Measurements from ENCODE around the gene SMPD3. TPM values are rescaled to one million over a fixed set of nuclear protein-coding genes. Genes with fewer than 3 reads are reported as not detected.

The SMPD3 gene
- total RNA-seq, 4 donors from 2014 or later: 51.1 to 168 (median 68.9) TPM

DNA sequence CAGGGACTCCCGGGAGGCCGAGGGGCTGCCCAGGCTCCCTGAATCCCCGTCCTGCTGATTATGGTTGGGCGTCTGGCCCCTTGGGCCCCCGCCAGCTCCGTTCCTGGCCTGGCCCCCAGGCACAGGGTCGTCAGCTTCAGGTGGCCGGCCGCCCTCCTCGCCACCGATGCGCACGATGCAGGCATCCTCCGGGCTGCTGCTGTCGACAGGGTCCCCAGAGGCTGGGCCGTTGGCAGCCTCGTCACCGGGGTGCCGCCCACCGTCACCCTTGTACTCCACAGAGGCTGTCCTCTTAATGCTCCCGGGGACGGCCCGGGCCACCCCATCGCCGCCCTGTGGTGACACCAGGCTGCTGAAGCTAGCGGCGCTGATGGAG, 77.0 kb downstream of the SMPD3 start:
- 99% methylated on average over 22 of the region's 27 CpGs; no CpG with 5 or more reads in 1 of the 2 donors for WGBS, 2 donors (ENCODE audit: low coverage in 1 of 2)
- Histone ChIP-seq H3K9me3 (no peaks in the 10 kb centered on the region), H3K4me1 (no peaks in the 10 kb centered on the region), H3K27me3 (peaks cover 2% of the 10 kb centered on the region), H3K36me3 (no peaks in the 10 kb centered on the region), H3K27ac (no peak overlapping the region), H3K4me3 (no peak overlapping the region)
- no peak for DNase-seq
- TF ChIP-seq, protein P1, sequence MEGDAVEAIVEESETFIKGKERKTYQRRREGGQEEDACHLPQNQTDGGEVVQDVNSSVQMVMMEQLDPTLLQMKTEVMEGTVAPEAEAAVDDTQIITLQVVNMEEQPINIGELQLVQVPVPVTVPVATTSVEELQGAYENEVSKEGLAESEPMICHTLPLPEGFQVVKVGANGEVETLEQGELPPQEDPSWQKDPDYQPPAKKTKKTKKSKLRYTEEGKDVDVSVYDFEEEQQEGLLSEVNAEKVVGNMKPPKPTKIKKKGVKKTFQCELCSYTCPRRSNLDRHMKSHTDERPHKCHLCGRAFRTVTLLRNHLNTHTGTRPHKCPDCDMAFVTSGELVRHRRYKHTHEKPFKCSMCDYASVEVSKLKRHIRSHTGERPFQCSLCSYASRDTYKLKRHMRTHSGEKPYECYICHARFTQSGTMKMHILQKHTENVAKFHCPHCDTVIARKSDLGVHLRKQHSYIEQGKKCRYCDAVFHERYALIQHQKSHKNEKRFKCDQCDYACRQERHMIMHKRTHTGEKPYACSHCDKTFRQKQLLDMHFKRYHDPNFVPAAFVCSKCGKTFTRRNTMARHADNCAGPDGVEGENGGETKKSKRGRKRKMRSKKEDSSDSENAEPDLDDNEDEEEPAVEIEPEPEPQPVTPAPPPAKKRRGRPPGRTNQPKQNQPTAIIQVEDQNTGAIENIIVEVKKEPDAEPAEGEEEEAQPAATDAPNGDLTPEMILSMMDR (IDR thresholded peaks at IDR 0.05): no peak
- TF ChIP-seq POLR2AphosphoS5 (IDR thresholded peaks at IDR 0.05) (no peak), EP300 (IDR thresholded peaks at IDR 0.05; ENCODE audit: low read depth) (no peak), POLR2A (IDR thresholded peaks at IDR 0.05) (no peak)
- in situ Hi-C loops (cut with MboI; ENCODE audit: low pct_ligation_motif_present in 1 of 4, low pct_unique_long_range_greater_than_20kb in 1 of 4, low sequenced_read_pairs in 3 of 4) (no loop called here), intact Hi-C loops (cut with DNase I; ENCODE audit: low total_unique reads) (loop anchor here (5.0 kb wide), 1 partner anchor 506 kb away; no protein-coding TSS in a partner anchor)

DNA sequence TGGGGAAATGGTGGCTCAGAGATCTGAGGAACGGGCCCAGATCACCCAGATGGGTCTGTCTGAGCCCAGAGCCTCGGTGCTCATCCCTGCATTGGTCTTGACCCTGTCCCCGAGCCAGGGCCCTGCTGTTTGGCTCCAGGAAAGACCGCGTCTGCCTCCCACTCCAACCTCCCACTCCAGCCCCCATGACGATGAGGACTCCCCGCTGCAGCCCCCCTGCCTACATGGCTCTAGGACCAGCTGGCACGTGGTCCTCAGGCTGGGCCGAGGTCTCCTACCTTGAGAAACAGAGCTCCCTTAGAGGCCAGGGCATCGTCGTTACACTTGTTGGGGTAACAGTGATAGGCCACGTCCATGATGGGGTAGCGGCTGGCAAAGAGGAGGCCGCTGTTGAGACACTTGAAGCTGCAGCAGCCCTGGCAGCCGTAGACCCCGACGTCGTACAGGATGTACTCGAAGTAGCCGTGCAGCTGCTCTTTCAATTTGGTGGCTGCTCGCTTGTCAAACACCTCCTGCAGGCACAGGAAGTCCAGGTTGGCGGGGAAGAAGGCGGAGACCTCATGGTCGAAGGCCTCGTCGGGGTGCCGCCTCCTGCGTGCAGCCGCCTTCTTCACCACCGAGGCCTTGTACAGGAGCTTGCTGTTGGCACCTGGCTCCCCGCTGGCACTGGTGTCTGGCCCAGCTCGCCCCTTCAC, 77.6 kb downstream of the SMPD3 start:
- no peak for DNase-seq
- Histone ChIP-seq H3K9me3 (no peaks in the 10 kb centered on the region), H3K36me3 (no peaks in the 10 kb centered on the region), H3K4me1 (no peaks in the 10 kb centered on the region), H3K4me3 (no peak overlapping the region), H3K27me3 (peaks cover 6% of the 10 kb centered on the region), H3K27ac (no peak overlapping the region)
- no peak for TF ChIP-seq POLR2AphosphoS5 (IDR thresholded peaks at IDR 0.05)
- TF ChIP-seq EP300 (IDR thresholded peaks at IDR 0.05; ENCODE audit: low read depth): no peak
- TF ChIP-seq, protein P1 (IDR thresholded peaks at IDR 0.05): no peak
- TF ChIP-seq POLR2A (IDR thresholded peaks at IDR 0.05): no peak
- 85% methylated on average over 32 of the region's 32 CpGs; no CpG with 5 or more reads in 1 of the 2 donors for WGBS, 2 donors (ENCODE audit: low coverage in 1 of 2)
- in situ Hi-C loops (cut with MboI; ENCODE audit: low pct_ligation_motif_present in 1 of 4, low pct_unique_long_range_greater_than_20kb in 1 of 4, low sequenced_read_pairs in 3 of 4) (no loop called here), intact Hi-C loops (cut with DNase I; ENCODE audit: low total_unique reads) (loop anchor here (5.0 kb wide), 1 partner anchor 507 kb away; no protein-coding TSS in a partner anchor)

DNA sequence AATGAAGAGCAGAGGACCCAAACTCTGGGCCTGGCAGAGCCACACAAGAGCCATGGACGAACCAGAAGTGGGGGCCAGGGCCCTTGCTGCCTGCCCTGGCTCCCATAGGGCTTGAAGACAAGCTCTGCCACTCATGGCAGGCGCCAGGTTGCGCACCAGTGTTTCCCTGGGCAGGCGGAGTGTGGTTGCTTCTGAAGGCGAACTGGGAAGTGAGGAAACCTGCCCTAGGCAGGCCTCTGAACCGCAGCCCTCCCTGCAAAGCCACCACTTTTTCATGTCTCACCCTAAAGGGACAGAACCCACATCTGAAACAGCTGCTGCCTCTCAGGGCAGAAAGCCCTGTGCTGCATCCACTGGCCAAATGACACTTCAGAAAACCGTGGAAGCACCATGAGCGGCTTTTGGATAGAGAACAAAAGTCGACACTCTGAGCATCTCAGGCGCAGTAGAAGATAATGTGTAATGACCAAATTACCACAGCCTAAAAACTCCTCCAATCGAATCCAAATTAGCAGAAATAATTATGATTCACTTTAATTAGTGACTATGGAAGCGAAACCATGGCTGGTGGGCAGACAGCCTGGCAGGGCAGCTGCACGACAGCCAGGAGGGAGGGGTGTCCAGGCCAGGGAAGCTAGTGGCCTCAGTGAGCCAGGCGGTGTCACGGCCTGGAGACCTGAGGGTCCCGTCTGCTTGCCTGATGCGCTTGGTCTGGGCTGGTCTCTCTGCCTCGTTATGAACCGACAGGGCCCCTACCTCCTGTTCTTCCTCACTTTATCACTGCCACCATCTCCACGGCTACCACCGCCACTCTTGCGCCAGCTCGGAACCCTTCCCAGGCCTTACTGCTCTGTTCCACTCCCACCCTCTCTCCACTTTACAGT, 78.4 kb downstream of the SMPD3 start:
- 77 to 90% methylated on average over 4 to 23 of the region's 23 CpGs for WGBS, 2 donors (ENCODE audit: low coverage in 1 of 2)
- H3K4me1 ChIP-seq: no peaks in the 10 kb centered on the region
- no peak for TF ChIP-seq EP300 (IDR thresholded peaks at IDR 0.05; ENCODE audit: low read depth)
- TF ChIP-seq POLR2AphosphoS5 (IDR thresholded peaks at IDR 0.05): peak in 1 of 3 donors; percentile 27
- DNase-seq: peak; percentile 68
- no peak overlapping the region for H3K4me3 ChIP-seq
- in situ Hi-C loops (cut with MboI; ENCODE audit: low pct_ligation_motif_present in 1 of 4, low pct_unique_long_range_greater_than_20kb in 1 of 4, low sequenced_read_pairs in 3 of 4) (no loop called here), intact Hi-C loops (cut with DNase I; ENCODE audit: low total_unique reads) (loop anchor here (5.0 kb wide), 1 partner anchor 507 kb away; no protein-coding TSS in a partner anchor)
- no peaks in the 10 kb centered on the region for H3K9me3 ChIP-seq
- no peaks in the 10 kb centered on the region for H3K36me3 ChIP-seq
- peak overlapping the region in 2 of 4 donors; percentile 7 to 37 for H3K27ac ChIP-seq
- H3K27me3 ChIP-seq: peaks cover 6% of the 10 kb centered on the region

DNA sequence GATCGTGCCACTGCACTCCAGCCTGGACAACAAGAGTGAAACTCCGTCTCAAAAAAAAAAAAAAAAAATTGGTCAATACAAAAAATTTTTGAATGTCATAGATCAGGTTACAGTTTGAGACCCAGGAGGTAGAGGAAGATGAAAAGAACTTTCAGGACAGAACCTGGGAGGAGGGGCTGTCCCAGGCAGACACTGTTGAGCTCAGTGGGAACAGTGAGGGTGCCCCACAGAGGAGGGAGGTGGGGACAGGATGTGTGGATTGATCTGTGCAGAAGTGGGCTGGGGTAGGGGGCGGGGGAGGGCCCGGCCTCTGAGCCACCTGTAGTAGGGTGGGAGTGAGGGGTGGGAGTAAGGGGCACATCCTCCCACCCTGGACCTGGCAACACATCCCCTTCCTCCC, 79.1 kb downstream of the SMPD3 start:
- Histone ChIP-seq H3K9me3 (no peaks in the 10 kb centered on the region), H3K36me3 (no peaks in the 10 kb centered on the region), H3K27me3 (peaks cover 6% of the 10 kb centered on the region), H3K4me1 (no peaks in the 10 kb centered on the region), H3K4me3 (no peak overlapping the region), H3K27ac (peak overlapping the region in 2 of 4 donors; percentile 7 to 37)
- DNase-seq: no peak
- in situ Hi-C loops (cut with MboI; ENCODE audit: low pct_ligation_motif_present in 1 of 4, low pct_unique_long_range_greater_than_20kb in 1 of 4, low sequenced_read_pairs in 3 of 4): no loop called here
- 44 to 76% methylated on average over 2 to 4 of the region's 4 CpGs for WGBS, 2 donors (ENCODE audit: low coverage in 1 of 2)
- intact Hi-C loops (cut with DNase I; ENCODE audit: low total_unique reads): no loop called here
- TF ChIP-seq, protein P1 (IDR thresholded peaks at IDR 0.05): no peak
- TF ChIP-seq POLR2A (IDR thresholded peaks at IDR 0.05) (no peak), POLR2AphosphoS5 (IDR thresholded peaks at IDR 0.05) (no peak), EP300 (IDR thresholded peaks at IDR 0.05; ENCODE audit: low read depth) (no peak)
